ENCODE results near the gene RERE.

DNA sequence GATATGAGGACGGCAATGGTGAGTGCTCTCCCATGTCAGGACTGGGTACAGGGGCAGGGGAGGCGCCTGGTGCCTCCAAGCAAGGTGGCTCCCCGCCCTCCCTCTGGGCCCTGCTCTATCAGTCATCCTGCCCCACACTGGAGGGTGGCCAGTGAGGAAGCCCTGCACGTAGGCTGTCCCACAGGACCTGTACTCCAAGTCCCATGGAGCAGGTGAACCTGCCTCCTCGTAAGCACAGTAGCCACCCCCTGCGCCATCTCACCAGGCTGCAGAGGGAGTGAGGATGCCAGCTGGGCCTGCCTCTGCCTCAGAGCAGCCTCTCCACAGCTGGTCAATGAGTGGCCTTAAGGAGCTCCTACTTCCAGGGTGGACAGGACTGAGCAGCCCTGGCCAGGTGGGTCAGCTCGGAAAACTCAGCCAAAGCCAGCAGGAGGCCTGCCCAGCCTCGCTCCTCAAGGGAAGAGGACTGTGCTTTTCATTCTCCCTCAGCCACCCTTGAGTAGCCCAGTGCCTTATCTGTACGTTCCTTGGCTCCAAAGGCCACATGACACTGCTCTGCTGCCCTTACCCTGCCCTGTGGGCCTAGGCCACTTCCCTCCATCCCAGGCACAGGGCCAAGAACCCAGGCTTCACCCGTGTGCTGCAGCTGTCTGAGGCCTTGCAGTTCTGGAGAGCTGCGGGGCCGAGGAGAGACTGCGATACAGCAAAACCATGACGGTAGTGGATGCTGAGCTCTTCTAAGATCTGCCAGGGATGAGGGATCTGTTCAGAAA lies 459.9 kb downstream of the RERE start:
- no peak for TF ChIP-seq CTCF (conservative IDR thresholded peaks at IDR 0.05)
- no peak for TF ChIP-seq ZFX (IDR thresholded peaks at IDR 0.05)

Measured in C4-2B (cell line).